Stomach (tissue), 4 donors: ENCODE data around the gene BAIAP2L2.

Experiments used
- CTCF ChIP-seq, 7 experiments: fragments of 450-650 bp in 4 of 7; fragments of 200-600 bp in 3 of 7; sonication (generic) in 3 of 7; IDR thresholded peaks; one replicate each; pipeline ENCODE4 v1.5.1; 2016 to 2019; ENCODE audit warnings: antibody characterized with exemption in 7 of 7, control low read depth in 2 of 7, mild to moderate bottlenecking in 1 of 7
- EP300 ChIP-seq: sonication (generic); formaldehyde crosslinking; IDR thresholded peaks from one replicate; pipeline ENCODE4 v1.6.1; 2017; ENCODE audit warnings: antibody characterized with exemption
- POLR2A ChIP-seq, 4 donors: fragments of 450-650 bp; IDR thresholded peaks; one replicate each; pipeline ENCODE4 v1.6.1; 2016; ENCODE audit warnings: antibody characterized with exemption in 4 of 4, control low read depth in 2 of 4, mild to moderate bottlenecking in 1 of 4, moderate library complexity in 1 of 4

GRCh38 chr22:38038426-38038825 lies 72.1 kb downstream of the BAIAP2L2 start:
- no peak for TF ChIP-seq CTCF (IDR thresholded peaks at IDR 0.05)
- no peak for TF ChIP-seq POLR2A (IDR thresholded peaks at IDR 0.05)
- no peak for TF ChIP-seq EP300
